Stomach smooth muscle (tissue), 2 donors: ENCODE results near the gene PPP2R2C.
A peak's percentile ranks its signal among the peaks of the same experiment; 100 is the strongest.

Experiments used
- H3K27ac ChIP-seq: one replicate; pipeline ENCODE4 v1.7.0; 2013; ENCODE audit warnings: mild to moderate bottlenecking, low read length, inconsistent platforms
- H3K27me3 ChIP-seq, 2 donors: one replicate each; pipeline ENCODE4 v1.7.0; 2013; ENCODE audit warnings: low read length in 2 of 2; ENCODE audit not compliant: insufficient read depth in 2 of 2, control insufficient read depth in 1 of 2
- H3K36me3 ChIP-seq, 2 donors: one replicate each; pipeline ENCODE4 v1.7.0; 2013; ENCODE audit warnings: low read length in 2 of 2; ENCODE audit not compliant: control insufficient read depth in 2 of 2, insufficient read depth in 2 of 2
- H3K4me1 ChIP-seq: one replicate; pipeline ENCODE4 v1.7.0; 2013; ENCODE audit warnings: low read length; ENCODE audit not compliant: control insufficient read depth, insufficient read depth
- H3K4me3 ChIP-seq, 2 donors: one replicate each; pipeline ENCODE4 v1.7.0; 2013; ENCODE audit warnings: low read length in 2 of 2
- H3K9ac ChIP-seq, 2 donors: one replicate each; pipeline ENCODE4 v1.7.0; 2013; ENCODE audit warnings: low read length in 2 of 2, mild to moderate bottlenecking in 1 of 2
- H3K9me3 ChIP-seq, 2 donors: one replicate each; pipeline ENCODE4 v1.7.0; 2013; ENCODE audit warnings: low read length in 2 of 2; ENCODE audit not compliant: control insufficient read depth in 2 of 2
- donor health status: healthy.
- donor health status: Pancreatic carcinoma.

PPP2R2C gene

DNA sequence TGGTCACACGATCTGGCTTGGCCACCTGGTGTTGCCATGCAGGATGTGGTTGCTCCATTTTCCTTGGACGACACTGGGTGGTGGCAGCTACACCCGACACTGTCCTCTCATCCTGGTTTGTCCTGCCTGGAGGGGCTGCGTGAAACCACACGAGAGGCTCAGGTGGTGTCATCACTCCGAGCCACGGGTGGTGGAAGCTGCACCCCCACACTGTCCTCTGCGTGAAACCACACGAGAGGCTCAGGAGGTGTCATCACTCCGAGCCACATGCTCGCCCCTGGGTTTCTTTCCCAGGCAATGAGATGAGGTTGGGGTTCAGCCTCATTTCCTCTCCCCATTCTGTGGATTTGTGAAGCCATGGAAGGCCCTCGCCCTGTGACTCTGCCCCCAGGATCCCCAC lies 168.5 kb downstream of the PPP2R2C start:
- no peak overlapping the region for H3K4me3 ChIP-seq
- H3K27ac ChIP-seq: no peak overlapping the region
- H3K4me1 ChIP-seq: peaks cover 5% of the 10 kb centered on the region
- H3K9ac ChIP-seq: no peak overlapping the region
- H3K27me3 ChIP-seq: no peaks in the 10 kb centered on the region
- no peaks in the 10 kb centered on the region for H3K9me3 ChIP-seq
- peaks cover 25 to 49% of the 10 kb centered on the region in 2 donors for H3K36me3 ChIP-seq

DNA sequence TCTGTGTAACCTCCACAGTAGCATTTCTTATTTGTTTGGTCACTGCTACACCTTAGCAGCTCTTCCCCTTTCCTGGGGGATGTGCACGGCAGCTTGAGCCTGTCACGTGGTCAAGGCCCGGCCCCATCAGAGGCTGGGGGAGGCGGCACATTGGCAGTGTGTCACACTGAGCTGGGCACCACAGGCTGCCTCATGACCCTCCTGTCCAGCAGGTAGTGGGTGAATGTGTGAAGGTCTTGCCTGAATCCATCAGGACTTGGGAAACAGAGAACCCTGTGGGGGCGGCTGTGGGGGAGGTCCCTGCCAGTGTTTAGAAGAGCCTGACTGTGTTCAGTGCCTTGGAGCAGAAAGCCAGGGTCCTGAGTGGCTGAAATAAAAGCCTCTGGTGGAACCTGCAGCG lies 169.5 kb downstream of the PPP2R2C start:
- Histone ChIP-seq H3K27ac (no peak overlapping the region), H3K9ac (no peak overlapping the region), H3K27me3 (no peaks in the 10 kb centered on the region), H3K9me3 (no peaks in the 10 kb centered on the region), H3K4me1 (peaks cover 13% of the 10 kb centered on the region), H3K36me3 (peaks cover 34 to 55% of the 10 kb centered on the region in 2 donors), H3K4me3 (no peak overlapping the region)

- H3K9me3 ChIP-seq: no peaks in the 10 kb centered on the region
- H3K27me3 ChIP-seq: no peaks in the 10 kb centered on the region
- H3K4me1 ChIP-seq: peaks cover 15% of the 10 kb centered on the region
- H3K27ac ChIP-seq: no peak overlapping the region
- H3K36me3 ChIP-seq: peaks cover 43 to 59% of the 10 kb centered on the region in 2 donors
- H3K9ac ChIP-seq: no peak overlapping the region
- H3K4me3 ChIP-seq: no peak overlapping the region
Observed at GRCh38 chr4:6301732-6302442, 170.5 kb downstream of the PPP2R2C start.

GRCh38 chr4:6301051-6301731 lies 171.2 kb downstream of the PPP2R2C start:
- Histone ChIP-seq H3K27me3 (no peaks in the 10 kb centered on the region), H3K36me3 (peaks cover 49 to 66% of the 10 kb centered on the region in 2 donors), H3K9ac (no peak overlapping the region), H3K9me3 (no peaks in the 10 kb centered on the region), H3K27ac (no peak overlapping the region), H3K4me1 (peaks cover 15% of the 10 kb centered on the region), H3K4me3 (no peak overlapping the region)

GRCh38 chr4:6300359-6300758 lies 172.1 kb downstream of the PPP2R2C start:
- H3K4me3 ChIP-seq: no peak overlapping the region
- no peak overlapping the region for H3K9ac ChIP-seq
- no peaks in the 10 kb centered on the region for H3K27me3 ChIP-seq
- no peaks in the 10 kb centered on the region for H3K9me3 ChIP-seq
- H3K36me3 ChIP-seq: peaks cover 57 to 74% of the 10 kb centered on the region in 2 donors
- H3K4me1 ChIP-seq: peaks cover 15% of the 10 kb centered on the region
- no peak overlapping the region for H3K27ac ChIP-seq

DNA sequence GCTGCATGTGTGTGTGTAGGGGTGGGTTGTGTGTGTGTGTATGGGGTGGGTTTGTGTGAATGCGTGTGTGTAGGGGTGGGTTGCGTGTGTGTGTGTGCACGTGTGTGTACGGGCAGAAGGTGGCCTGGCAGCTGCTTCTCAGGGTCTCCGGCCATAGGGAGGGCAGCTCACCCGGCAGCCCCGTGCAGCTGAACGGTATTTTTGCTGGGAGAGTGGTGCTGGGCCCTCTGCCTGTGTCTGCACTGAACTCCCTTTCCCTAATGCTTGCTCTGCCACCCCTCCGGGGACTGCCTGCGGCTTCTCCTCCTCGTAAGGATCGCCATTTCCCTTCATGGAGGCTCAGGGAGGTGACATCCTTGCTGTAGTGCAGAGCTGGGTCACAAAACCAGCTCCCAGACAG lies 172.5 kb downstream of the PPP2R2C start:
- Histone ChIP-seq H3K4me1 (peaks cover 15% of the 10 kb centered on the region), H3K4me3 (no peak overlapping the region), H3K9me3 (no peaks in the 10 kb centered on the region), H3K9ac (no peak overlapping the region), H3K27ac (no peak overlapping the region), H3K36me3 (peaks cover 62 to 76% of the 10 kb centered on the region in 2 donors), H3K27me3 (no peaks in the 10 kb centered on the region)

DNA sequence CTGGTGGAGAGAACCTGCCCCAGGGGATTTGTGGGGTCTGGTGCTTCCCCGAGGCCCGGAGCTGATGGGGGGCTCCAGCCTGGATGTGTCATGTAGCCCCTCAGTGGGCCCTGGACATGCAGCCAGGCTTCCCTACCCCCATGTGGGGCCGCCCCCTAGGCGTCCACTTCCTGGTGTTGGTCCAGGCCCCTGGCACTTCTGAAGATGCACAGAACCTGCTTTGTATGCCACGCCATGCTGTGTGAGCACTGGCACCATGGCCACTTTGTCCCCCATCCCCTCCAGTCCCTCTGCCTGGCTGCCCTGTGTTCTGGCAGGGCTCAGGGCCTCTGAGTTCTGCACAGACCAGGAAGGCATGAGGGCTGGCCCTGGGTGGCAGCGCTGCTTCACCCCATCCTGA lies 173.6 kb downstream of the PPP2R2C start:
- H3K4me3 ChIP-seq: no peak overlapping the region
- peak overlapping the region; percentile 71 for H3K27ac ChIP-seq
- H3K4me1 ChIP-seq: peaks cover 15% of the 10 kb centered on the region
- no peaks in the 10 kb centered on the region for H3K9me3 ChIP-seq
- H3K27me3 ChIP-seq: no peaks in the 10 kb centered on the region
- H3K36me3 ChIP-seq: peaks cover 64 to 75% of the 10 kb centered on the region in 2 donors
- H3K9ac ChIP-seq: no peak overlapping the region

GRCh38 chr4:6298035-6298434 lies 174.4 kb downstream of the PPP2R2C start:
- no peak overlapping the region for H3K4me3 ChIP-seq
- H3K4me1 ChIP-seq: peaks cover 15% of the 10 kb centered on the region
- H3K27ac ChIP-seq: peak overlapping the region; percentile 71
- H3K36me3 ChIP-seq: peaks cover 66 to 75% of the 10 kb centered on the region in 2 donors
- no peaks in the 10 kb centered on the region for H3K27me3 ChIP-seq
- H3K9ac ChIP-seq: no peak overlapping the region
- H3K9me3 ChIP-seq: no peaks in the 10 kb centered on the region

- H3K9me3 ChIP-seq: no peaks in the 10 kb centered on the region
- peaks cover 59 to 73% of the 10 kb centered on the region in 2 donors for H3K36me3 ChIP-seq
Observed at GRCh38 chr4:6297266-6297815, 175.1 kb downstream of the PPP2R2C start.

DNA sequence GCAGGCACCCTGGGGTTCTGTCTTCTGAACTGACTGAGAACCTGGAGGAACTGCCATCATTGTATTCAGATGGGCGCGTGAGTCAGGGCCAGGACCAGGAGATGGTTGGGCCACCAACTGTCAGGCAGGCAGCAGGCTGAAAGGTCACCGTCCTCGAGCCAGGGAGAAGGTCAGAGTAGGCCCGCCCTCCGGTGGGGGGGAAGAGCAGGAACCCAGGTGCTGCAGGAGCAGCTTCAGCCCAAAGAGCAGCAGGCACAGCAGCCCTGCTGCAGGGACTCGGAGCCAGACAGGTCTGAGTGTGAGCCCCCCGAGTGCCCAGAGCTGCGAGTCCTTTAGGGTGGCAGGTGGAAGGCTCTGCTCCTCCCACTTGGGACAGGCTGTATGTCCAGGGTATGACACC lies 176.4 kb downstream of the PPP2R2C start:
- Histone ChIP-seq H3K9ac (no peak overlapping the region), H3K36me3 (peaks cover 53 to 70% of the 10 kb centered on the region in 2 donors), H3K27ac (no peak overlapping the region), H3K27me3 (no peaks in the 10 kb centered on the region), H3K4me1 (peaks cover 15% of the 10 kb centered on the region), H3K9me3 (no peaks in the 10 kb centered on the region), H3K4me3 (no peak overlapping the region)

More at GRCh38 chr4:6297266-6297815, 175.1 kb downstream of the PPP2R2C start:
- Histone ChIP-seq H3K27me3 (no peaks in the 10 kb centered on the region), H3K4me3 (no peak overlapping the region), H3K9ac (no peak overlapping the region), H3K4me1 (peaks cover 15% of the 10 kb centered on the region), H3K27ac (peak overlapping the region; percentile 71)

DNA sequence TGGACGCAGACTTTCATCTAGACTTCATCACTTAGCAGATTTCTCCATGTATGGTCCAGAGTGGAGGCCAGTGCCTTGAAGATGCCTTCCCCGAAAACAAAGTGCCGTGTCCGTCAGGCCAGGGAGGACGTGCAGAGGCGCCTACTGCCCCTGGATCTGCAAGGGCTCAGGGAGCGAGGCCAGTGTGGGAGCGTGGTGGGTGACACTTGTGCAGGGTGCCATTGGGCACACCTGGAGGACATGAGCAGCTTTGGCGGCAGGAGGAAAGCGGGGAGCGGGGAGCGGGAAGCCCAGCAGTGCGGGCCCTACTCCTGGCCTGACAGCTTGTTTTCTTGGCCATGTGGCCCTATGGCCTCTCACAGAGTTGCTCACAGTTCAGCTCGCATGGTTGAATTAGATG lies 176.9 kb downstream of the PPP2R2C start:
- Histone ChIP-seq H3K4me3 (no peak overlapping the region), H3K36me3 (peaks cover 55 to 70% of the 10 kb centered on the region in 2 donors), H3K9ac (no peak overlapping the region), H3K9me3 (no peaks in the 10 kb centered on the region), H3K4me1 (peaks cover 15% of the 10 kb centered on the region), H3K27me3 (no peaks in the 10 kb centered on the region), H3K27ac (no peak overlapping the region)
